ENCODE data around the gene MSMP. TPM values are rescaled to one million over a fixed set of nuclear protein-coding genes. Genes with fewer than 3 reads are reported as not detected.

MSMP gene
- total RNA-seq, 1 experiment from 2014 or later: 4.2 TPM

DNA sequence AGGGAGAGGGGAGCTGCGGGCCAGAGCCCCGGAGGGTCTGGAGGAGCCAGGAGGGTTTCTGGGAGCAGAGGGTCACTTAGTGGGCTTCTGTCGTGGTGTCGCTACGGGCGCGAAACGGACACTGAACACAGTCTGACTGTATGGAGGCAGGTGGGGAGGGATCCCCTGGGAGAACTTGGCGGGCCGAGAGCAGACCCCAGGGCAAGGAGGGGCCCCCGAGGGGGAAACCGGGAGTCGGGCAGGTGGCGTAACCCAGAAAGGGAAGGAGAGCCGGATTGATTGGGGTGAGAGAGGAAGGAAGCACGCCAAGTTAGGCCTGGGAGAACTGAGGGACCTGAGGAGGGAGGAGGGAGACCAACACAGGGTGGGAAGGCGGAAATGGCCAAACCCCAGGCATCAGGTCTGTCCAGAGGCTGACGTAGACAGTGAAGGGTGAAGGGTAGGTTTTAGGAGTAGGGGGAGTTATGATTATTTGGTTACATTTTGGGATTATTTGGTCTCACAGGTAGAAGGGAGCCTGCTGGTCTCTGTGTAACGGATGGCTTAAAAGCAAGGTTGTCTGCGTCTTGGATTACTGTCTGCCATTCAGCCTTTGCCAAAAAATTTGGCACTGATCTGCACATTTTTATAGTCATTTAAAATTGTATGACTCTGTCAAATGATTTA lies 3.3 kb upstream of the MSMP start:
- Histone ChIP-seq H3K9me3 (ENCODE audit: low read length) (no peaks in the 10 kb centered on the region), H3K27ac (ENCODE audit: low read length) (peak overlapping the region; percentile 92), H3K79me2 (ENCODE audit: low read length) (peaks cover 64% of the 10 kb centered on the region), H3K9me2 (replicated peaks; ENCODE audit: insufficient read depth, low read length) (no peaks in the 10 kb centered on the region), H3K36me3 (ENCODE audit: insufficient read depth, low read length) (peaks cover 7% of the 10 kb centered on the region; the same call in 1 of the 2 replicates), H4K20me1 (ENCODE audit: insufficient read depth, low read depth, low read length) (no peaks in the 10 kb centered on the region), H3K4me2 (ENCODE audit: low read depth, low read length, poor library complexity, severe bottlenecking) (peak overlapping the region; percentile 78), H3K27me3 (ENCODE audit: low read length) (no peaks in the 10 kb centered on the region), H3K9ac (ENCODE audit: low read length) (peak overlapping the region; percentile 92), H3K4me3 (ENCODE audit: low read length) (peak overlapping the region; percentile 87), H3K4me1 (ENCODE audit: low read length) (peaks cover 28% of the 10 kb centered on the region), H2AFZ (ENCODE audit: low read length) (0 out of 2 replicates have a peak overlapping the region, but pooled peaks have one; percentile 32)
- DNase-seq: peak; percentile 80

- Histone ChIP-seq H2AFZ (ENCODE audit: low read length) (peak overlapping the region; percentile 32; the same call in 1 of the 2 replicates), H3K4me3 (ENCODE audit: low read length) (peak overlapping the region; percentile 87)
Observed at GRCh38 chr9:35756275-35757225, 2.5 kb upstream of the MSMP start.

DNA sequence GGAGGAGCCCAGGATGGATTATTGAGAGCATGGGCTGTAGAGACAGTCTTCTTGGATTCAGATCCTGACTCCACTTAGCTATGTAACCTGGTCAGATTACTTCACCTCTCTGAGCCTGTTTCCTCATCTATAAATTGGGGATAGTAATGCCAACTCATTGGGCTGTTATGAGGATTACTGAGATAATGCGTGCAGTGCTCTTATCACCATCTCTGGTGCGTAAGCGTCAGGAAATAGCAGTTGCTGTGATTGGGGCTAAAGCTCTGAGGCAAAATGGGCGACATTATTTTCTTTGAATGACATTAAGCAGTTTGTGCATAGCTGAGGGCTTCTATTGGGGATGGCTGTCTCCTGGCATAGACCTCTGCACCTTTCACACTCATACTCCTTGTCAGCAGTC lies 995 bp upstream of the MSMP start:
- Histone ChIP-seq H3K9me2 (replicated peaks; ENCODE audit: insufficient read depth, low read length) (no peaks in the 10 kb centered on the region), H3K9me3 (ENCODE audit: low read length) (no peaks in the 10 kb centered on the region), H3K9ac (ENCODE audit: low read length) (no peak overlapping the region), H4K20me1 (ENCODE audit: insufficient read depth, low read depth, low read length) (no peaks in the 10 kb centered on the region), H2AFZ (ENCODE audit: low read length) (no peak overlapping the region), H3K4me3 (ENCODE audit: low read length) (no peak overlapping the region), H3K4me2 (ENCODE audit: low read depth, low read length, poor library complexity, severe bottlenecking) (no peak overlapping the region), H3K27ac (ENCODE audit: low read length) (no peak overlapping the region), H3K4me1 (ENCODE audit: low read length) (peaks cover 34% of the 10 kb centered on the region), H3K27me3 (ENCODE audit: low read length) (no peaks in the 10 kb centered on the region), H3K36me3 (ENCODE audit: insufficient read depth, low read length) (no peaks in the 10 kb centered on the region), H3K79me2 (ENCODE audit: low read length) (peaks cover 49% of the 10 kb centered on the region)
- DNase-seq: no peak

More at GRCh38 chr9:35756275-35757225, 2.5 kb upstream of the MSMP start:
- H3K4me2 ChIP-seq (ENCODE audit: low read depth, low read length, poor library complexity, severe bottlenecking): peak overlapping the region; percentile 78
- H3K4me1 ChIP-seq (ENCODE audit: low read length): peaks cover 28% of the 10 kb centered on the region
- H4K20me1 ChIP-seq (ENCODE audit: insufficient read depth, low read depth, low read length): no peaks in the 10 kb centered on the region
- H3K27me3 ChIP-seq (ENCODE audit: low read length): no peaks in the 10 kb centered on the region
- peaks cover 7% of the 10 kb centered on the region; the same call in 1 of the 2 replicates for H3K36me3 ChIP-seq (ENCODE audit: insufficient read depth, low read length)
- peak; percentile 94 for DNase-seq
- H3K9ac ChIP-seq (ENCODE audit: low read length): peak overlapping the region; percentile 92
- H3K27ac ChIP-seq (ENCODE audit: low read length): peak overlapping the region; percentile 92
- H3K9me2 ChIP-seq (replicated peaks; ENCODE audit: insufficient read depth, low read length): no peaks in the 10 kb centered on the region
- no peaks in the 10 kb centered on the region for H3K9me3 ChIP-seq (ENCODE audit: low read length)
- peaks cover 56% of the 10 kb centered on the region for H3K79me2 ChIP-seq (ENCODE audit: low read length)

DNA sequence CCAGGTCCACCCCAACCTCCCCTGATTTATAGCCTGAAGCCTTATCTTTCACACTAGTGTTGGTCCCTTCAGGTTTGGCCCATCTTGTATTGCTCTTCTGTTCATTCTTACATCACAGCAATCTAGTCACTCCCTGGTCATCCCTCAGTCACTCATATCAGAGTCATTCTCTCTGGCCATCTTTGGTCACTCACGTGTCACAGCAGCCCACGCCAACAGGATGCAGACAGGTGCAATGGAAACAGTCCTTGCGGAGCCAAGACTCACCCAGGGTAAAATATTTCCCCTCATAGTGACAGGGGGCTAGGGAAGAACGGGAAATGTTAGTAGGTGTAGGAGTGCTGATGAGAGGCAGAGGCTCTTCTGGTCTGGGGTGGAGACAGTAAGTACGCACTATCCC lies 610 bp downstream of the MSMP start:
- no peaks in the 10 kb centered on the region for H3K9me3 ChIP-seq (ENCODE audit: low read length)
- H3K9me2 ChIP-seq (replicated peaks; ENCODE audit: insufficient read depth, low read length): no peaks in the 10 kb centered on the region
- H3K27ac ChIP-seq (ENCODE audit: low read length): no peak overlapping the region
- H3K4me2 ChIP-seq (ENCODE audit: low read depth, low read length, poor library complexity, severe bottlenecking): no peak overlapping the region
- no peak overlapping the region for H3K4me3 ChIP-seq (ENCODE audit: low read length)
- H4K20me1 ChIP-seq (ENCODE audit: insufficient read depth, low read depth, low read length): peaks cover 2% of the 10 kb centered on the region; the same call in 1 of the 2 replicates
- H3K36me3 ChIP-seq (ENCODE audit: insufficient read depth, low read length): no peaks in the 10 kb centered on the region
- no peak for DNase-seq
- H2AFZ ChIP-seq (ENCODE audit: low read length): no peak overlapping the region
- H3K79me2 ChIP-seq (ENCODE audit: low read length): peaks cover 44% of the 10 kb centered on the region
- no peak overlapping the region for H3K9ac ChIP-seq (ENCODE audit: low read length)
- peaks cover 31% of the 10 kb centered on the region for H3K4me1 ChIP-seq (ENCODE audit: low read length)
- no peaks in the 10 kb centered on the region for H3K27me3 ChIP-seq (ENCODE audit: low read length)

DNA sequence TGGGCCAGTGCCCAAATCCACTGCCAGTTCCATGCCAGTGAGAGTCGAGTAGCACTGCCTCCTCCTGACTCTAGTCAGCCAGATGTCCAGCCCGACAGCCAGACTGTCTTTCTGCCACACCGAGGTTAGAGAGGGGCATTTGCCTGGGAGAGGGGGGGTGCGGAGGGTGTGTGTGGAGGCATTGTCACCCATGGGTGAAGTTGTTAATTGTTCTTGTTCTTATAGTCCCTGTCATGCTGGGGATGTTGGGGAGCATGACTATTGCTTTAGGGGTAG lies 3.9 kb downstream of the MSMP start:
- Histone ChIP-seq H2AFZ (ENCODE audit: low read length) (no peak overlapping the region), H3K4me3 (ENCODE audit: low read length) (peak overlapping the region; percentile 87), H3K4me2 (ENCODE audit: low read depth, low read length, poor library complexity, severe bottlenecking) (peak overlapping the region; percentile 92), H3K9me3 (ENCODE audit: low read length) (no peaks in the 10 kb centered on the region), H3K9ac (ENCODE audit: low read length) (peak overlapping the region; percentile 88), H3K79me2 (ENCODE audit: low read length) (peaks cover 51% of the 10 kb centered on the region), H3K4me1 (ENCODE audit: low read length) (peaks cover 38% of the 10 kb centered on the region), H3K27me3 (ENCODE audit: low read length) (no peaks in the 10 kb centered on the region), H4K20me1 (ENCODE audit: insufficient read depth, low read depth, low read length) (peaks cover 31% of the 10 kb centered on the region), H3K36me3 (ENCODE audit: insufficient read depth, low read length) (peaks cover 6% of the 10 kb centered on the region; the same call in 1 of the 2 replicates), H3K9me2 (replicated peaks; ENCODE audit: insufficient read depth, low read length) (no peaks in the 10 kb centered on the region), H3K27ac (ENCODE audit: low read length) (peak overlapping the region; percentile 43; the same call in 1 of the 2 replicates)
- no peak for DNase-seq

DNA sequence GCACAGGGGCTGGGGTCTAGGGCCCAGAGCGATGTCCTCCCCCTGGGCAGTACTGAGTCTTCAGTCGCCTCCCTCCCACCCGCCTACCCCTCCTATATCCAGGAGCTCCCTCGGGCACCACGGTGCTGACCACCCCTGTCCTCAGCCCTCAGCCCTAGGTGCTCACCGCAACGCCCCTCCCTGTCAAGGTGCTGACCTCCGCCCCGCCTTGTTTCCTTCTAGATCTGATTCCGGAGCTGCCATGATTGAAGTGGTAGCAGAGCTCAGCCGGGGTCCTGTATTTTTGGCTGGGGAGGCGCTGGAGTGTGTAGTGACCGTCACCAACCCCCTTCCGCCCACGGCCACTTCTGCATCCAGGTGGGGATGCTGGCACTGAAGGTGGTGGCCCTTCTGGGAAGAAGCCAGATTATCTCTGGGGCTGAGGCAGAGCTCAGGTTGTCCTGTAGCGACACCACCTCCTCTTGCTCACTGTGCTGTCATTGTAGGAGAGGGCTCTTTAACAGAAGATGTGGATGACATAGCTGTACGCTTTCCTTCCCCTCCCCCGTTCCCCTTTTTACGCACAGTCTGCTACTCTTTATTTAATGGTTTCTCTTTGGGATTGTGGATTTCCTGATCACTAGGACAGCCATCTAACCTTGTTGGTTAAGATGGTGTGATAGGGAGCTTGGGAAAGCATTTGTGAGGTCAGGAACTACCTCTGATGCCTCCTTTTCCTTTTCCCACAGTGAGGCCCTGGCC lies 4.4 kb downstream of the MSMP start:
- no peaks in the 10 kb centered on the region for H3K27me3 ChIP-seq (ENCODE audit: low read length)
- H3K9me3 ChIP-seq (ENCODE audit: low read length): no peaks in the 10 kb centered on the region
- peak overlapping the region; percentile 87 for H3K4me3 ChIP-seq (ENCODE audit: low read length)
- peak; percentile 76 for DNase-seq
- H2AFZ ChIP-seq (ENCODE audit: low read length): peak overlapping the region; percentile 22; the same call in 1 of the 2 replicates
- H3K9ac ChIP-seq (ENCODE audit: low read length): peak overlapping the region; percentile 88
- H3K36me3 ChIP-seq (ENCODE audit: insufficient read depth, low read length): peaks cover 7% of the 10 kb centered on the region; the same call in 1 of the 2 replicates
- peaks cover 55% of the 10 kb centered on the region for H3K79me2 ChIP-seq (ENCODE audit: low read length)
- no peaks in the 10 kb centered on the region for H3K9me2 ChIP-seq (replicated peaks; ENCODE audit: insufficient read depth, low read length)
- H4K20me1 ChIP-seq (ENCODE audit: insufficient read depth, low read depth, low read length): peaks cover 31% of the 10 kb centered on the region
- H3K4me1 ChIP-seq (ENCODE audit: low read length): peaks cover 37% of the 10 kb centered on the region
- peak overlapping the region; percentile 43; the same call in 1 of the 2 replicates for H3K27ac ChIP-seq (ENCODE audit: low read length)
- H3K4me2 ChIP-seq (ENCODE audit: low read depth, low read length, poor library complexity, severe bottlenecking): peak overlapping the region; percentile 92

GRCh38 chr9:35748858-35749514 lies 5.1 kb downstream of the MSMP start, which contains the start of the genes GBA2 and RGP1:
TSS of gene GBA2 (minus strand) at chr9:35749228. CDS start at chr9:35748704, 524 bp downstream.
TSS of gene RGP1 (plus strand) at chr9:35749287. CDS start at chr9:35749756, 469 bp downstream.
- Histone ChIP-seq H3K27ac (ENCODE audit: low read length) (peak within 1 kb of the TSS; percentile 43; the same call in 1 of the 2 replicates), H3K4me3 (ENCODE audit: low read length) (peak within 1 kb of the TSS; percentile 87), H3K9me2 (replicated peaks; ENCODE audit: insufficient read depth, low read length) (no peaks in the 10 kb centered on the region), H4K20me1 (ENCODE audit: insufficient read depth, low read depth, low read length) (peaks cover 31% of the 10 kb centered on the region), H3K9ac (ENCODE audit: low read length) (peak within 1 kb of the TSS; percentile 88), H3K36me3 (ENCODE audit: insufficient read depth, low read length) (peaks cover 14% of the 10 kb centered on the region; the same call in 1 of the 2 replicates), H3K79me2 (ENCODE audit: low read length) (peaks cover 62% of the 10 kb centered on the region), H3K4me2 (ENCODE audit: low read depth, low read length, poor library complexity, severe bottlenecking) (peak within 1 kb of the TSS; percentile 92), H3K9me3 (ENCODE audit: low read length) (no peaks in the 10 kb centered on the region), H2AFZ (ENCODE audit: low read length) (peak within 1 kb of the TSS; percentile 22; the same call in 1 of the 2 replicates), H3K4me1 (ENCODE audit: low read length) (peaks cover 37% of the 10 kb centered on the region), H3K27me3 (ENCODE audit: low read length) (no peaks in the 10 kb centered on the region)
- peak; percentile 92 for DNase-seq
